ENCODE data around the gene CEACAM20.

DNA sequence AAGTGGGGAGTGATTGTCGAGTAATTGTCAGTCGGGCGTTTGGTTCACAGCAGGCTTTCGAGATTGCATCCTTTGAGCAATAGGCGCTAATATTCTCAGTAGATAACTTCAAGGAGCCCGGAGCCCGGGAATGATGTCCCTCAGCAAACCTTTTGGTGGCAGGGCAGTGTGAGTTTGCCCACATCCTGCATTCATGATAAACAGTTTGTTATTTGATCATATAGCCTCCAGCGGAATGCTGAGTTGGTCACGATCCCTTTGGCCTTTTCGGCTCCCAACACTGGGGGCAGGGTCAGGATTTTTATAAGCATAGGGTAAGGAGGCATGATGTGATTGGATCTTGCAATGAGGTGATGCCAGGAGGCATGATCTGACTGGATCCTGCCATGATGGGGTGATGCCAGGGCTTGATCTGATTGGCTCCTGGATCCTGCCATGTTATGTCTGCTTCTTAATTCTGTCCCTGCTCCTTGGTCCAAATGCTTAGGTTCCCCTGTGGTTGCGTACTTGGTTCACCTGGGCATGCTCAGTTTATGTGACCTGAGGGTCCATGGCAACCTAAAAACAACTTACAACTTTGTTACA, 45.7 kb upstream of the CEACAM20 start:
- TF ChIP-seq, protein P1, sequence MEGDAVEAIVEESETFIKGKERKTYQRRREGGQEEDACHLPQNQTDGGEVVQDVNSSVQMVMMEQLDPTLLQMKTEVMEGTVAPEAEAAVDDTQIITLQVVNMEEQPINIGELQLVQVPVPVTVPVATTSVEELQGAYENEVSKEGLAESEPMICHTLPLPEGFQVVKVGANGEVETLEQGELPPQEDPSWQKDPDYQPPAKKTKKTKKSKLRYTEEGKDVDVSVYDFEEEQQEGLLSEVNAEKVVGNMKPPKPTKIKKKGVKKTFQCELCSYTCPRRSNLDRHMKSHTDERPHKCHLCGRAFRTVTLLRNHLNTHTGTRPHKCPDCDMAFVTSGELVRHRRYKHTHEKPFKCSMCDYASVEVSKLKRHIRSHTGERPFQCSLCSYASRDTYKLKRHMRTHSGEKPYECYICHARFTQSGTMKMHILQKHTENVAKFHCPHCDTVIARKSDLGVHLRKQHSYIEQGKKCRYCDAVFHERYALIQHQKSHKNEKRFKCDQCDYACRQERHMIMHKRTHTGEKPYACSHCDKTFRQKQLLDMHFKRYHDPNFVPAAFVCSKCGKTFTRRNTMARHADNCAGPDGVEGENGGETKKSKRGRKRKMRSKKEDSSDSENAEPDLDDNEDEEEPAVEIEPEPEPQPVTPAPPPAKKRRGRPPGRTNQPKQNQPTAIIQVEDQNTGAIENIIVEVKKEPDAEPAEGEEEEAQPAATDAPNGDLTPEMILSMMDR (IDR thresholded peaks at IDR 0.05) = no peak
- TF ChIP-seq POLR2A (IDR thresholded peaks at IDR 0.05) = no peak

All from heart left ventricle (tissue), 13 donors.